Activated T-helper 17 cell treated with anti-CD3 and anti-CD28 coated beads, Interleukin-2, amount 50 U/mL, for 72 hours (primary cell): Measurements from ENCODE around the gene TPCN2. TPM values are rescaled to one million over a fixed set of nuclear protein-coding genes. Genes with fewer than 3 reads are reported as not detected.

Source experiments
- ATAC-seq: fragments of 150-1000 bp; cut with Tn5 transposase; replicated peaks from 2 replicates; pipeline ENCODE4 v1.10.0; 2021; ENCODE audit warnings: mild to moderate bottlenecking, moderate library complexity
- H3K27ac Mint-ChIP-seq: one replicate; pipeline ENCODE4 v1.8.0; 2022; ENCODE audit warnings: mixed read lengths
- H3K27me3 Mint-ChIP-seq: one replicate; pipeline ENCODE4 v1.8.0; 2022; ENCODE audit warnings: mixed read lengths
- H3K36me3 Mint-ChIP-seq: one replicate; pipeline ENCODE4 v1.8.0; 2022; ENCODE audit warnings: low read depth, mild to moderate bottlenecking, mixed read lengths
- H3K4me1 Mint-ChIP-seq: one replicate; pipeline ENCODE4 v1.8.0; 2022; ENCODE audit warnings: mixed read lengths
- H3K4me3 Mint-ChIP-seq: one replicate; pipeline ENCODE4 v1.8.0; 2022; ENCODE audit warnings: mild to moderate bottlenecking, mixed read lengths
- H3K9me3 Mint-ChIP-seq: one replicate; pipeline ENCODE4 v1.8.0; 2022; ENCODE audit warnings: mixed read lengths
- total RNA-seq, 2 donors: library from RNA; stranded (reverse); gene quantifications; one replicate each; pipeline ENCODE4 v1.2.3, GENCODE V29; 2022

The TPCN2 gene
- total RNA-seq, 2 donors from 2014 or later: 12.8 to 15.9 TPM

GRCh38 chr11:69154938-69155301, 106.2 kb downstream of the TPCN2 start:
- Mint-ChIP-seq H3K4me3 (no peak overlapping the region), H3K9me3 (peaks cover 4% of the 10 kb centered on the region), H3K4me1 (peaks cover 5% of the 10 kb centered on the region), H3K27ac (no peak overlapping the region), H3K36me3 (no peaks in the 10 kb centered on the region), H3K27me3 (peaks cover 4% of the 10 kb centered on the region)
- ATAC-seq: no peak

GRCh38 chr11:69155302-69156234, 106.8 kb downstream of the TPCN2 start, which contains the start of gene SMIM38:
SMIM38 (plus strand) TSS chr11:69155935; CDS start chr11:69157847, 1,912 bp downstream.
- ATAC-seq: peak; percentile 90
- H3K9me3 Mint-ChIP-seq: no peaks in the 10 kb centered on the region
- peaks cover 5% of the 10 kb centered on the region for H3K4me1 Mint-ChIP-seq

GRCh38 chr11:69156235-69156639, 107.5 kb downstream of the TPCN2 start:
- Mint-ChIP-seq H3K9me3 (no peaks in the 10 kb centered on the region), H3K4me1 (peaks cover 5% of the 10 kb centered on the region), H3K36me3 (no peaks in the 10 kb centered on the region), H3K27ac (peak overlapping the region; percentile 77), H3K27me3 (peaks cover 4% of the 10 kb centered on the region), H3K4me3 (peak overlapping the region; percentile 53)
- no peak for ATAC-seq

More at GRCh38 chr11:69155302-69156234, 106.8 kb downstream of the TPCN2 start, which contains the start of gene SMIM38:
- Mint-ChIP-seq H3K27ac (peak within 1 kb of the TSS; percentile 77), H3K27me3 (peaks cover 4% of the 10 kb centered on the region), H3K4me3 (peak within 1 kb of the TSS; percentile 53), H3K36me3 (no peaks in the 10 kb centered on the region)

- Mint-ChIP-seq H3K9me3 (no peaks in the 10 kb centered on the region), H3K36me3 (no peaks in the 10 kb centered on the region), H3K27me3 (peaks cover 4% of the 10 kb centered on the region), H3K4me1 (peaks cover 5% of the 10 kb centered on the region), H3K27ac (peak overlapping the region; percentile 77), H3K4me3 (peak overlapping the region; percentile 53)
- no peak for ATAC-seq
These were observed 108.0 kb downstream of the TPCN2 start for GRCh38 chr11:69156673-69157155.

- Mint-ChIP-seq H3K4me1 (peaks cover 5% of the 10 kb centered on the region), H3K27ac (no peak overlapping the region), H3K27me3 (peaks cover 4% of the 10 kb centered on the region), H3K9me3 (no peaks in the 10 kb centered on the region), H3K36me3 (no peaks in the 10 kb centered on the region), H3K4me3 (no peak overlapping the region)
- ATAC-seq: peak; percentile 27
These were observed 108.6 kb downstream of the TPCN2 start for GRCh38 chr11:69157156-69157821.

- Mint-ChIP-seq H3K36me3 (no peaks in the 10 kb centered on the region), H3K27me3 (peaks cover 4% of the 10 kb centered on the region), H3K9me3 (peaks cover 3% of the 10 kb centered on the region), H3K4me1 (peaks cover 5% of the 10 kb centered on the region), H3K27ac (no peak overlapping the region), H3K4me3 (no peak overlapping the region)
- no peak for ATAC-seq
These were observed 109.1 kb downstream of the TPCN2 start for GRCh38 chr11:69157822-69158231.

- peaks cover 8% of the 10 kb centered on the region for H3K9me3 Mint-ChIP-seq
- no peak overlapping the region for H3K4me3 Mint-ChIP-seq
- H3K27me3 Mint-ChIP-seq: peaks cover 8% of the 10 kb centered on the region
- peaks cover 5% of the 10 kb centered on the region for H3K4me1 Mint-ChIP-seq
- ATAC-seq: no peak
- H3K36me3 Mint-ChIP-seq: no peaks in the 10 kb centered on the region
- no peak overlapping the region for H3K27ac Mint-ChIP-seq
These were observed 109.8 kb downstream of the TPCN2 start for GRCh38 chr11:69158301-69159149.

GRCh38 chr11:69159150-69159852, 110.6 kb downstream of the TPCN2 start:
- Mint-ChIP-seq H3K4me1 (peaks cover 5% of the 10 kb centered on the region), H3K27ac (no peak overlapping the region), H3K36me3 (no peaks in the 10 kb centered on the region), H3K4me3 (no peak overlapping the region), H3K27me3 (peaks cover 8% of the 10 kb centered on the region), H3K9me3 (peaks cover 8% of the 10 kb centered on the region)
- ATAC-seq: no peak

- Mint-ChIP-seq H3K27ac (no peak overlapping the region), H3K4me3 (no peak overlapping the region), H3K36me3 (no peaks in the 10 kb centered on the region), H3K9me3 (peaks cover 8% of the 10 kb centered on the region), H3K27me3 (peaks cover 13% of the 10 kb centered on the region), H3K4me1 (peaks cover 7% of the 10 kb centered on the region)
- ATAC-seq: no peak
These were observed 111.8 kb downstream of the TPCN2 start for GRCh38 chr11:69160296-69161116.

- Mint-ChIP-seq H3K27ac (no peak overlapping the region), H3K4me1 (peaks cover 6% of the 10 kb centered on the region), H3K9me3 (peaks cover 8% of the 10 kb centered on the region), H3K36me3 (no peaks in the 10 kb centered on the region), H3K27me3 (peaks cover 11% of the 10 kb centered on the region), H3K4me3 (no peak overlapping the region)
- no peak for ATAC-seq
These were observed 112.3 kb downstream of the TPCN2 start for GRCh38 chr11:69161117-69161407.

- H3K9me3 Mint-ChIP-seq: peaks cover 8% of the 10 kb centered on the region
- H3K27ac Mint-ChIP-seq: no peak overlapping the region
- H3K36me3 Mint-ChIP-seq: no peaks in the 10 kb centered on the region
- peaks cover 15% of the 10 kb centered on the region for H3K4me1 Mint-ChIP-seq
- H3K4me3 Mint-ChIP-seq: no peak overlapping the region
- peaks cover 13% of the 10 kb centered on the region for H3K27me3 Mint-ChIP-seq
- ATAC-seq: no peak
These were observed 113.8 kb downstream of the TPCN2 start for GRCh38 chr11:69162505-69162904.

- ATAC-seq: no peak
- no peak overlapping the region for H3K4me3 Mint-ChIP-seq
- no peaks in the 10 kb centered on the region for H3K36me3 Mint-ChIP-seq
- peaks cover 18% of the 10 kb centered on the region for H3K27me3 Mint-ChIP-seq
- peaks cover 19% of the 10 kb centered on the region for H3K4me1 Mint-ChIP-seq
- H3K27ac Mint-ChIP-seq: no peak overlapping the region
- peaks cover 8% of the 10 kb centered on the region for H3K9me3 Mint-ChIP-seq
These were observed 115.1 kb downstream of the TPCN2 start for GRCh38 chr11:69163842-69164241.

- H3K27me3 Mint-ChIP-seq: peaks cover 18% of the 10 kb centered on the region
- no peak overlapping the region for H3K27ac Mint-ChIP-seq
- peaks cover 19% of the 10 kb centered on the region for H3K4me1 Mint-ChIP-seq
- H3K4me3 Mint-ChIP-seq: no peak overlapping the region
- H3K9me3 Mint-ChIP-seq: peaks cover 8% of the 10 kb centered on the region
- no peaks in the 10 kb centered on the region for H3K36me3 Mint-ChIP-seq
- no peak for ATAC-seq
These were observed 116.1 kb downstream of the TPCN2 start for GRCh38 chr11:69164824-69165223.
